WTC11 (cell line): Measurements from ENCODE around the gene DPY30. TPM values are rescaled to one million over a fixed set of nuclear protein-coding genes. Genes with fewer than 3 reads are reported as not detected.

Experiments used
- ATAC-seq: fragments of 200-7000 bp; cut with Tn5 transposase; 2 replicates; pipeline ENCODE4 v1.10.0; 2021; ENCODE audit warnings: mild to moderate bottlenecking, moderate library complexity
- CTCF ChIA-PET: fragments of 300-600 bp; sonication (Branson Sonifier 250); formaldehyde crosslinking; loops from one replicate; lab custom pipeline; 2021; ENCODE audit warnings: antibody characterized with exemption; lab: Charles Lee
- POLR2A ChIA-PET: fragments of 350-600 bp; sonication (Branson Sonifier 250); formaldehyde crosslinking; loops from one replicate; lab custom pipeline; 2021; ENCODE audit warnings: antibody characterized with exemption; lab: Charles Lee
- DNase-seq: peaks from one replicate; pipeline ENCODE4 v3.0.0; 2021; ENCODE audit warnings: low spot score
- H3K27ac Mint-ChIP-seq: 2 replicates; pipeline ENCODE4 v1.8.0; 2021; ENCODE audit warnings: mixed read lengths
- H3K27me3 Mint-ChIP-seq: 2 replicates; pipeline ENCODE4 v1.8.0; 2021; ENCODE audit warnings: low read depth, mild to moderate bottlenecking, moderate library complexity, mixed read lengths
- H3K36me3 Mint-ChIP-seq: 2 replicates; pipeline ENCODE4 v1.8.0; 2021; ENCODE audit warnings: mixed read lengths
- H3K4me1 Mint-ChIP-seq: 2 replicates; pipeline ENCODE4 v1.8.0; 2022; ENCODE audit warnings: mixed read lengths
- H3K4me3 Mint-ChIP-seq: 2 replicates; pipeline ENCODE4 v1.8.0; 2021; ENCODE audit warnings: mild to moderate bottlenecking, moderate library complexity, mixed read lengths
- H3K9me3 Mint-ChIP-seq: 2 replicates; pipeline ENCODE4 v1.8.0; 2021; ENCODE audit warnings: mixed read lengths
- EMX1 ChIP-seq: fragments of 250-450 bp; sonication (Bioruptor Pico); IDR thresholded peaks from 2 replicates; pipeline ENCODE4 v1.8.0; 2021; ENCODE audit warnings: mild to moderate bottlenecking
- ESRRA ChIP-seq: sonication (generic); formaldehyde crosslinking; IDR thresholded peaks from 2 replicates; pipeline ENCODE4 v1.8.1; 2022; ENCODE audit warnings: mild to moderate bottlenecking, missing genetic modification reagents, borderline replicate concordance
- JUN ChIP-seq: sonication (generic); formaldehyde crosslinking; IDR thresholded peaks from 2 replicates; pipeline ENCODE4 v1.8.0; 2023; ENCODE audit warnings: mild to moderate bottlenecking, missing genetic modification reagents
- KAT7 ChIP-seq: sonication (generic); formaldehyde crosslinking; IDR thresholded peaks from 2 replicates; pipeline ENCODE4 v1.8.1; 2023; ENCODE audit warnings: missing genetic modification reagents, mild to moderate bottlenecking, borderline replicate concordance
- NFYB ChIP-seq: sonication (generic); formaldehyde crosslinking; conservative IDR thresholded peaks from 2 replicates; pipeline ENCODE4 v1.8.0; 2022; ENCODE audit warnings: low read depth, missing genetic modification reagents
- NR2C2 ChIP-seq: sonication (generic); formaldehyde crosslinking; IDR thresholded peaks from 2 replicates; pipeline ENCODE4 v1.8.0; 2022; ENCODE audit warnings: mild to moderate bottlenecking, missing genetic modification reagents
- TEAD1 ChIP-seq: sonication (generic); formaldehyde crosslinking; IDR thresholded peaks from 2 replicates; pipeline ENCODE4 v1.8.0; 2022; ENCODE audit warnings: mild to moderate bottlenecking, missing genetic modification reagents
- ZNF121 ChIP-seq: sonication (generic); formaldehyde crosslinking; IDR thresholded peaks from 2 replicates; pipeline ENCODE4 v1.8.0; 2023; ENCODE audit warnings: missing genetic modification reagents
- ZNF138 ChIP-seq: sonication (generic); formaldehyde crosslinking; conservative IDR thresholded peaks from 2 replicates; pipeline ENCODE4 v1.8.1; 2022; ENCODE audit warnings: mild to moderate bottlenecking, moderate library complexity, missing genetic modification reagents
- total RNA-seq: library from RNA; stranded (reverse); gene quantifications from 3 replicates; pipeline ENCODE4 v1.2.3, GENCODE V29; 2021
- TF ChIP-seq, protein P1 (sequence below): sonication (generic); formaldehyde crosslinking; IDR thresholded peaks from 2 replicates; pipeline ENCODE4 v1.8.0; 2022; ENCODE audit warnings: mild to moderate bottlenecking, missing genetic modification reagents
- TF ChIP-seq, protein P2 (sequence below): sonication (generic); formaldehyde crosslinking; IDR thresholded peaks from 2 replicates; pipeline ENCODE4 v1.8.0; 2023; ENCODE audit warnings: missing genetic modification reagents
- TF ChIP-seq, protein P3 (sequence below): sonication (generic); formaldehyde crosslinking; IDR thresholded peaks from 2 replicates; pipeline ENCODE4 v1.8.1; 2022; ENCODE audit warnings: low read depth, mild to moderate bottlenecking, moderate library complexity, missing genetic modification reagents, borderline replicate concordance
- TF ChIP-seq, protein P4 (sequence below): fragments of 250-450 bp; sonication (Bioruptor Pico); IDR thresholded peaks from 2 replicates; pipeline ENCODE4 v1.9.0; 2021; ENCODE audit warnings: mild to moderate bottlenecking, borderline replicate concordance
- TF ChIP-seq, protein P5 (sequence below): sonication (generic); formaldehyde crosslinking; IDR thresholded peaks from 2 replicates; pipeline ENCODE4 v1.8.0; 2023; ENCODE audit warnings: missing genetic modification reagents, mild to moderate bottlenecking, borderline replicate concordance
- TF ChIP-seq, protein P6 (sequence below): fragments of 250-450 bp; sonication (Bioruptor Pico); IDR thresholded peaks from 2 replicates; pipeline ENCODE4 v2.1.2; 2022; ENCODE audit warnings: mild to moderate bottlenecking, moderate library complexity
- TF ChIP-seq, protein P7 (sequence below): sonication (generic); formaldehyde crosslinking; IDR thresholded peaks from 2 replicates; pipeline ENCODE4 v1.8.0; 2023; ENCODE audit warnings: mild to moderate bottlenecking, missing genetic modification reagents
- TF ChIP-seq, protein P8 (sequence below): sonication (generic); formaldehyde crosslinking; conservative IDR thresholded peaks from 2 replicates; pipeline ENCODE4 v1.8.1; 2022; ENCODE audit warnings: mild to moderate bottlenecking, missing genetic modification reagents

The DPY30 gene
- total RNA-seq, 1 experiment from 2014 or later: 116 TPM

DNA sequence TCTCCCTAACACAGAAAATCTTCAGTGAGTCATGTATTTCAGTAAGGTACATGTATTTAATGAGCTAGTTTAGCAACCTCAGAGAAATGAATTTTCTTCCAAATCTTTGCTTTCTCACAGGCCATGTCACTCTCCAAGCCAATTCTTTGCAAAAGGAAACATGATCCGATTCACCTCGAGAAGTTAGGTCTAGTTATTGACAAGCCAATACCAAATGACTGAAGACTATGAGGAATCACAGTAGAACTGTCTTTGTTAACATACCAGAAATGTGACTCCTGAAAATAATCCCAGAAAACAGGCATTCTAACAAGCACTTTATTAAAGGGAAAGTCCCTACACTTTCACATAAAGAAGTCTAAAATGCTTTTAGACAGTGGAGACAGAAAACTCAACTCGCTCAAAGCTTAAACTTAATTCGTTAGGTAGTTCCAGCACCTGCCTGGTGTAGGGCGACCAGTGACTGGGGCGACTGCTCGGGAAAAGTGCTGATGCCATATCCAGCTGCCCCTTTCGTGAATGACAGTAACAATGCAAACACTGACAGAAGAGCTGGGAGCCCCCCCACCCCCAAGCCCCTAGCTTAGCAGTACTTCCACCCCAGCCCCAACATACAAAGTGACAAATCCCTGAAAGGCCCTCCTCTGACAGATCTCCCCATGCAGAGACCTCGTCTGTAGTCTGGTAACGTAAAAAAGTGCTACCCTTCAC lies 30.6 kb downstream of the DPY30 start:
- ChIA-PET POLR2A (interaction anchor here (1.1 to 1.5 kb wide), 3 partner anchors 31 to 122 kb away, joined by 3 to 4 read pairs (median 3); partner anchors contain the start of genes DPY30 and SPAST), CTCF (interaction anchor here (1.1 kb wide), 1 partner anchor 31 kb away, joined by 3 read pairs; the partner anchor contains the start of gene DPY30)
- DNase-seq (no peak), ATAC-seq (no peak)
- no peaks in the 10 kb centered on the region for H3K27me3 Mint-ChIP-seq
- peak overlapping the region; percentile 13; the same call in 1 of the 2 replicates for H3K27ac Mint-ChIP-seq
- peaks cover 40% of the 10 kb centered on the region for H3K4me1 Mint-ChIP-seq
- no peaks in the 10 kb centered on the region for H3K9me3 Mint-ChIP-seq
- peak overlapping the region; percentile 89 for H3K4me3 Mint-ChIP-seq
- peaks cover under 1% of the 10 kb centered on the region; the same call in 1 of the 2 replicates for H3K36me3 Mint-ChIP-seq
- TF ChIP-seq, protein P1, sequence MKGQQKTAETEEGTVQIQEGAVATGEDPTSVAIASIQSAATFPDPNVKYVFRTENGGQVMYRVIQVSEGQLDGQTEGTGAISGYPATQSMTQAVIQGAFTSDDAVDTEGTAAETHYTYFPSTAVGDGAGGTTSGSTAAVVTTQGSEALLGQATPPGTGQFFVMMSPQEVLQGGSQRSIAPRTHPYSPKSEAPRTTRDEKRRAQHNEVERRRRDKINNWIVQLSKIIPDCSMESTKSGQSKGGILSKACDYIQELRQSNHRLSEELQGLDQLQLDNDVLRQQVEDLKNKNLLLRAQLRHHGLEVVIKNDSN: no peak
- TF ChIP-seq, protein P2, sequence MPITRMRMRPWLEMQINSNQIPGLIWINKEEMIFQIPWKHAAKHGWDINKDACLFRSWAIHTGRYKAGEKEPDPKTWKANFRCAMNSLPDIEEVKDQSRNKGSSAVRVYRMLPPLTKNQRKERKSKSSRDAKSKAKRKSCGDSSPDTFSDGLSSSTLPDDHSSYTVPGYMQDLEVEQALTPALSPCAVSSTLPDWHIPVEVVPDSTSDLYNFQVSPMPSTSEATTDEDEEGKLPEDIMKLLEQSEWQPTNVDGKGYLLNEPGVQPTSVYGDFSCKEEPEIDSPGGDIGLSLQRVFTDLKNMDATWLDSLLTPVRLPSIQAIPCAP (CRISPR knock-in tag): no peak
- TF ChIP-seq ESRRA (CRISPR knock-in tag): no peak
- TF ChIP-seq JUN (CRISPR knock-in tag): no peak
- TF ChIP-seq, protein P3, sequence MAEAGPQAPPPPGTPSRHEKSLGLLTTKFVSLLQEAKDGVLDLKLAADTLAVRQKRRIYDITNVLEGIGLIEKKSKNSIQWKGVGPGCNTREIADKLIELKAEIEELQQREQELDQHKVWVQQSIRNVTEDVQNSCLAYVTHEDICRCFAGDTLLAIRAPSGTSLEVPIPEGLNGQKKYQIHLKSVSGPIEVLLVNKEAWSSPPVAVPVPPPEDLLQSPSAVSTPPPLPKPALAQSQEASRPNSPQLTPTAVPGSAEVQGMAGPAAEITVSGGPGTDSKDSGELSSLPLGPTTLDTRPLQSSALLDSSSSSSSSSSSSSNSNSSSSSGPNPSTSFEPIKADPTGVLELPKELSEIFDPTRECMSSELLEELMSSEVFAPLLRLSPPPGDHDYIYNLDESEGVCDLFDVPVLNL (CRISPR knock-in tag): no peak
- no peak for TF ChIP-seq NR2C2 (CRISPR knock-in tag)
- no peak for TF ChIP-seq ZNF121 (CRISPR knock-in tag)
- TF ChIP-seq, protein P4, sequence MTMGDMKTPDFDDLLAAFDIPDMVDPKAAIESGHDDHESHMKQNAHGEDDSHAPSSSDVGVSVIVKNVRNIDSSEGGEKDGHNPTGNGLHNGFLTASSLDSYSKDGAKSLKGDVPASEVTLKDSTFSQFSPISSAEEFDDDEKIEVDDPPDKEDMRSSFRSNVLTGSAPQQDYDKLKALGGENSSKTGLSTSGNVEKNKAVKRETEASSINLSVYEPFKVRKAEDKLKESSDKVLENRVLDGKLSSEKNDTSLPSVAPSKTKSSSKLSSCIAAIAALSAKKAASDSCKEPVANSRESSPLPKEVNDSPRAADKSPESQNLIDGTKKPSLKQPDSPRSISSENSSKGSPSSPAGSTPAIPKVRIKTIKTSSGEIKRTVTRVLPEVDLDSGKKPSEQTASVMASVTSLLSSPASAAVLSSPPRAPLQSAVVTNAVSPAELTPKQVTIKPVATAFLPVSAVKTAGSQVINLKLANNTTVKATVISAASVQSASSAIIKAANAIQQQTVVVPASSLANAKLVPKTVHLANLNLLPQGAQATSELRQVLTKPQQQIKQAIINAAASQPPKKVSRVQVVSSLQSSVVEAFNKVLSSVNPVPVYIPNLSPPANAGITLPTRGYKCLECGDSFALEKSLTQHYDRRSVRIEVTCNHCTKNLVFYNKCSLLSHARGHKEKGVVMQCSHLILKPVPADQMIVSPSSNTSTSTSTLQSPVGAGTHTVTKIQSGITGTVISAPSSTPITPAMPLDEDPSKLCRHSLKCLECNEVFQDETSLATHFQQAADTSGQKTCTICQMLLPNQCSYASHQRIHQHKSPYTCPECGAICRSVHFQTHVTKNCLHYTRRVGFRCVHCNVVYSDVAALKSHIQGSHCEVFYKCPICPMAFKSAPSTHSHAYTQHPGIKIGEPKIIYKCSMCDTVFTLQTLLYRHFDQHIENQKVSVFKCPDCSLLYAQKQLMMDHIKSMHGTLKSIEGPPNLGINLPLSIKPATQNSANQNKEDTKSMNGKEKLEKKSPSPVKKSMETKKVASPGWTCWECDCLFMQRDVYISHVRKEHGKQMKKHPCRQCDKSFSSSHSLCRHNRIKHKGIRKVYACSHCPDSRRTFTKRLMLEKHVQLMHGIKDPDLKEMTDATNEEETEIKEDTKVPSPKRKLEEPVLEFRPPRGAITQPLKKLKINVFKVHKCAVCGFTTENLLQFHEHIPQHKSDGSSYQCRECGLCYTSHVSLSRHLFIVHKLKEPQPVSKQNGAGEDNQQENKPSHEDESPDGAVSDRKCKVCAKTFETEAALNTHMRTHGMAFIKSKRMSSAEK (CRISPR knock-in tag): no peak
- TF ChIP-seq, protein P5, sequence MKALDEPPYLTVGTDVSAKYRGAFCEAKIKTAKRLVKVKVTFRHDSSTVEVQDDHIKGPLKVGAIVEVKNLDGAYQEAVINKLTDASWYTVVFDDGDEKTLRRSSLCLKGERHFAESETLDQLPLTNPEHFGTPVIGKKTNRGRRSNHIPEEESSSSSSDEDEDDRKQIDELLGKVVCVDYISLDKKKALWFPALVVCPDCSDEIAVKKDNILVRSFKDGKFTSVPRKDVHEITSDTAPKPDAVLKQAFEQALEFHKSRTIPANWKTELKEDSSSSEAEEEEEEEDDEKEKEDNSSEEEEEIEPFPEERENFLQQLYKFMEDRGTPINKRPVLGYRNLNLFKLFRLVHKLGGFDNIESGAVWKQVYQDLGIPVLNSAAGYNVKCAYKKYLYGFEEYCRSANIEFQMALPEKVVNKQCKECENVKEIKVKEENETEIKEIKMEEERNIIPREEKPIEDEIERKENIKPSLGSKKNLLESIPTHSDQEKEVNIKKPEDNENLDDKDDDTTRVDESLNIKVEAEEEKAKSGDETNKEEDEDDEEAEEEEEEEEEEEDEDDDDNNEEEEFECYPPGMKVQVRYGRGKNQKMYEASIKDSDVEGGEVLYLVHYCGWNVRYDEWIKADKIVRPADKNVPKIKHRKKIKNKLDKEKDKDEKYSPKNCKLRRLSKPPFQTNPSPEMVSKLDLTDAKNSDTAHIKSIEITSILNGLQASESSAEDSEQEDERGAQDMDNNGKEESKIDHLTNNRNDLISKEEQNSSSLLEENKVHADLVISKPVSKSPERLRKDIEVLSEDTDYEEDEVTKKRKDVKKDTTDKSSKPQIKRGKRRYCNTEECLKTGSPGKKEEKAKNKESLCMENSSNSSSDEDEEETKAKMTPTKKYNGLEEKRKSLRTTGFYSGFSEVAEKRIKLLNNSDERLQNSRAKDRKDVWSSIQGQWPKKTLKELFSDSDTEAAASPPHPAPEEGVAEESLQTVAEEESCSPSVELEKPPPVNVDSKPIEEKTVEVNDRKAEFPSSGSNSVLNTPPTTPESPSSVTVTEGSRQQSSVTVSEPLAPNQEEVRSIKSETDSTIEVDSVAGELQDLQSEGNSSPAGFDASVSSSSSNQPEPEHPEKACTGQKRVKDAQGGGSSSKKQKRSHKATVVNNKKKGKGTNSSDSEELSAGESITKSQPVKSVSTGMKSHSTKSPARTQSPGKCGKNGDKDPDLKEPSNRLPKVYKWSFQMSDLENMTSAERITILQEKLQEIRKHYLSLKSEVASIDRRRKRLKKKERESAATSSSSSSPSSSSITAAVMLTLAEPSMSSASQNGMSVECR: no peak
- TF ChIP-seq, protein P6, sequence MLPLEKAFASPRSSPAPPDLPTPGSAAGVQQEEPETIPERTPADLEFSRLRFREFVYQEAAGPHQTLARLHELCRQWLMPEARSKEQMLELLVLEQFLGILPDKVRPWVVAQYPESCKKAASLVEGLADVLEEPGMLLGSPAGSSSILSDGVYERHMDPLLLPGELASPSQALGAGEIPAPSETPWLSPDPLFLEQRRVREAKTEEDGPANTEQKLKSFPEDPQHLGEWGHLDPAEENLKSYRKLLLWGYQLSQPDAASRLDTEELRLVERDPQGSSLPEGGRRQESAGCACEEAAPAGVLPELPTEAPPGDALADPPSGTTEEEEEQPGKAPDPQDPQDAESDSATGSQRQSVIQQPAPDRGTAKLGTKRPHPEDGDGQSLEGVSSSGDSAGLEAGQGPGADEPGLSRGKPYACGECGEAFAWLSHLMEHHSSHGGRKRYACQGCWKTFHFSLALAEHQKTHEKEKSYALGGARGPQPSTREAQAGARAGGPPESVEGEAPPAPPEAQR: no peak
- TF ChIP-seq ZNF138: no peak
- no peak for TF ChIP-seq KAT7 (CRISPR knock-in tag)
- TF ChIP-seq, protein P7, sequence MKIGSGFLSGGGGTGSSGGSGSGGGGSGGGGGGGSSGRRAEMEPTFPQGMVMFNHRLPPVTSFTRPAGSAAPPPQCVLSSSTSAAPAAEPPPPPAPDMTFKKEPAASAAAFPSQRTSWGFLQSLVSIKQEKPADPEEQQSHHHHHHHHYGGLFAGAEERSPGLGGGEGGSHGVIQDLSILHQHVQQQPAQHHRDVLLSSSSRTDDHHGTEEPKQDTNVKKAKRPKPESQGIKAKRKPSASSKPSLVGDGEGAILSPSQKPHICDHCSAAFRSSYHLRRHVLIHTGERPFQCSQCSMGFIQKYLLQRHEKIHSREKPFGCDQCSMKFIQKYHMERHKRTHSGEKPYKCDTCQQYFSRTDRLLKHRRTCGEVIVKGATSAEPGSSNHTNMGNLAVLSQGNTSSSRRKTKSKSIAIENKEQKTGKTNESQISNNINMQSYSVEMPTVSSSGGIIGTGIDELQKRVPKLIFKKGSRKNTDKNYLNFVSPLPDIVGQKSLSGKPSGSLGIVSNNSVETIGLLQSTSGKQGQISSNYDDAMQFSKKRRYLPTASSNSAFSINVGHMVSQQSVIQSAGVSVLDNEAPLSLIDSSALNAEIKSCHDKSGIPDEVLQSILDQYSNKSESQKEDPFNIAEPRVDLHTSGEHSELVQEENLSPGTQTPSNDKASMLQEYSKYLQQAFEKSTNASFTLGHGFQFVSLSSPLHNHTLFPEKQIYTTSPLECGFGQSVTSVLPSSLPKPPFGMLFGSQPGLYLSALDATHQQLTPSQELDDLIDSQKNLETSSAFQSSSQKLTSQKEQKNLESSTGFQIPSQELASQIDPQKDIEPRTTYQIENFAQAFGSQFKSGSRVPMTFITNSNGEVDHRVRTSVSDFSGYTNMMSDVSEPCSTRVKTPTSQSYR (CRISPR knock-in tag): no peak
- TF ChIP-seq EMX1 (CRISPR knock-in tag): no peak
- TF ChIP-seq, protein P8, sequence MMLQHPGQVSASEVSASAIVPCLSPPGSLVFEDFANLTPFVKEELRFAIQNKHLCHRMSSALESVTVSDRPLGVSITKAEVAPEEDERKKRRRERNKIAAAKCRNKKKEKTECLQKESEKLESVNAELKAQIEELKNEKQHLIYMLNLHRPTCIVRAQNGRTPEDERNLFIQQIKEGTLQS (CRISPR knock-in tag): no peak
- no peak for TF ChIP-seq NFYB (CRISPR knock-in tag)
- no peak for TF ChIP-seq TEAD1 (CRISPR knock-in tag)
